Activated CD4-positive, alpha-beta T cell treated with anti-CD3 and anti-CD28 coated beads for 24 hours (primary cell): ENCODE data around the gene MYO18B.

ENCODE experiments used
- DNase-seq, 2 donors: peaks; one replicate each; pipeline ENCODE4 v3.0.0-alpha.2; 2020; ENCODE audit warnings: low read depth in 2 of 2

MYO18B gene

GRCh38 chr22:25749420-25750169 is 7.6 kb downstream of the MYO18B start:
- DNase-seq = no peak

GRCh38 chr22:25750569-25751173 is 8.7 kb downstream of the MYO18B start:
- DNase-seq = no peak

DNA sequence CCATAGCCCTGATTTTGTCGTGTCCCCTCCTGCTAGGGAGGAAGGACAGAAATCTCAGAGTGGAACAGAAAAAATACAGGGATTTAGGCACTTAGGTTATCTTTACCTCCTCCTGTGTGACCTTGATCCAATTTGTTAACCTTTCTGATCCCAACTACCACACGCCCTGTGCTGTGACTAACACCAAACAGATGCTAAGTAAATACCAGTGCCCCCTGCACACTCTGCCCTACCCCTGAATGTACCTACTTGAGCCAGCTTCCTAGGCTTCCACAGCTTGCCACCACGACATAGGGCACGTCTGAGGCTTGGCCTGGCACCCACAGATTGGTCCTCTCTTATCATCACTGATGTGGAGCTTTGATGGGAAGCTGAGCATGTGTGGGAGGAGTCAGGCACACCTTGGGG is 9.2 kb downstream of the MYO18B start:
- no peak for DNase-seq

DNA sequence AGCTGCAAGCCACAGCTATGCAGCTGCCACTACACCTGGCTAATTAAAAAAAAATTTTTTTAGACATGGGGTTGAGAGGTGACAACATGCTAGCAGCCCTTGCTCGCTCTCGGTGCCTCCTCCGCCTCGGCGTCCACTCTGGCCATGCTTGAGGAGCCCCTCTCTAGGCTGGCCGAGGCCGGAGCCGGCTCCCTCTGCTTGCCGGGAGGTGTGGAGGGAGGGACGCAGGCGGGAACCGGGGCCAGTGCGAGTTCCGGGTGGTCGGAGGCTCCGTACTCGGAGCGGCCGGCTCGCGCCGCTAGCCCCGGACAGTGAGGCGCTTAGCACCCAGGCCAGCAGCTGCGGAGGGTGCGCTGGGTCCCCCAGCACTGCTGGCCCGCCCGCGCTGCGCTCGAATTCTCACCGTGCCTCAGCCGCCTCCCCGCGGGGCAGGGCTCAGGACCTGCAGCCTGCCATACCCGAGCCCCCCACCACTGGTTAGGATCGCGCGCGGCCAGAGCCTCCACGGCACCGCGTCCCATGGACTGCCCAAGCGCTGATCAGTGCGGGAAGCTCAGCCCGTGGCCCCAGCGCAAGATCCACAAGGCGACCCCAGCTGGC is 10.7 kb downstream of the MYO18B start:
- DNase-seq = no peak

- DNase-seq = no peak
Observed at GRCh38 chr22:25753252-25753651, 11.3 kb downstream of the MYO18B start.

- no peak for DNase-seq
Observed at GRCh38 chr22:25754527-25755202, 12.7 kb downstream of the MYO18B start.

DNA sequence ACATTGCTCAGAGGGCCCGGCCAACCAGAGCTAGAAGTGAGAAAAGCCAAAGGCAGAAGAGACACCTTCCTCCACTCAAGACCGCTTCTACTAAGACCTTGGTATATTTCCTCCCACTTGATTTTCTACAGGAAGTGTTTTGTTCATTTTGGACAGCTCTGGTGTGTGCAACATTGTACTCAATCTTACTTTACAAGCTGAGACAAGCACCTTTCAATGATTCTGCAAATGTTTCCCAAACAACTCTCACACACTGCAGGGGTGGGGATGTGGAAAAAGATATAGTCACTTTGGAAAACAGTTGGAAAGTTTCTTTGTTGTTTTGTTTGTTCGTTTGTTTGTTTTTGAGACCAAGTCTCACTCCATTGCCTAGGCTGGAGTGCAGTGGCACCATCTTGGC is 15.7 kb downstream of the MYO18B start:
- DNase-seq = no peak

DNA sequence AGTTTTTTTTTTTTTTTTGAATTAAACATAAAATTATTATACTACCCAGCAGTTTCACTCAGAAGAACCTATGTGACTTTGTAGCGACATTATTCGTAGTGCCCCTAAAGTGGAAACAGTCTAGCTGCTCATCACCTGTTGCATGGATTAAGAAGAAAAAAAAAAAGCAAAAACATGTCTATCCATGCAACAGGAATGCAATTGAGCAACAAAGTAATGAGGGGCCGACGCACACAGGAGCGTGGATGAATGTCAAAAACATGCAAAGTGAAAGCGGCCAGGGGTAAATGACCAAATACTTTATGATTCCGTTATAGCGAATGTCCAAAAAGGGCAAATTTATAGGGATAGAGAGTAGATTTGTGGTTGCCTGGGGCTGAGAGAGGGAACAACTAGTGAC is 16.3 kb downstream of the MYO18B start:
- DNase-seq = no peak

DNA sequence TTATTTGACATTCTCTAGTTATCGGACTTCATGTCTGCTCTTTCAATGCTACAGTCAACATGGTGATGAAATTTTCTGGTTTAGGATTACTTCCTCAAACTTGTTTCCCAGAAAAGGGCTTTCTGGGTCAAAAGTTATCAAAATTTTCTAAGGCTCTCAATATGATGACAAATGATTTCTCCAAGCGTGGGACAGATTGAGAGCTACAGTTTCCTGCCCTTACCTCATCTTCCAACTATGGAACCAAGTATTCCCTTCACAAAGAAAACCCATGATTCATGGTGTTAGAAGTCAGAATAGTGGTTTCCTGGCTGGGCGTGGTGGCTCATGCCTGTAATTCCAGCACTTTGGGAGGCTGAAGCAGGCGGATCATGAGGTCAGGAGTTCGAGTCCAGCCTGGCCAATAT is 17.8 kb downstream of the MYO18B start:
- no peak for DNase-seq

GRCh38 chr22:25760294-25760693 is 18.3 kb downstream of the MYO18B start:
- DNase-seq = no peak

DNA sequence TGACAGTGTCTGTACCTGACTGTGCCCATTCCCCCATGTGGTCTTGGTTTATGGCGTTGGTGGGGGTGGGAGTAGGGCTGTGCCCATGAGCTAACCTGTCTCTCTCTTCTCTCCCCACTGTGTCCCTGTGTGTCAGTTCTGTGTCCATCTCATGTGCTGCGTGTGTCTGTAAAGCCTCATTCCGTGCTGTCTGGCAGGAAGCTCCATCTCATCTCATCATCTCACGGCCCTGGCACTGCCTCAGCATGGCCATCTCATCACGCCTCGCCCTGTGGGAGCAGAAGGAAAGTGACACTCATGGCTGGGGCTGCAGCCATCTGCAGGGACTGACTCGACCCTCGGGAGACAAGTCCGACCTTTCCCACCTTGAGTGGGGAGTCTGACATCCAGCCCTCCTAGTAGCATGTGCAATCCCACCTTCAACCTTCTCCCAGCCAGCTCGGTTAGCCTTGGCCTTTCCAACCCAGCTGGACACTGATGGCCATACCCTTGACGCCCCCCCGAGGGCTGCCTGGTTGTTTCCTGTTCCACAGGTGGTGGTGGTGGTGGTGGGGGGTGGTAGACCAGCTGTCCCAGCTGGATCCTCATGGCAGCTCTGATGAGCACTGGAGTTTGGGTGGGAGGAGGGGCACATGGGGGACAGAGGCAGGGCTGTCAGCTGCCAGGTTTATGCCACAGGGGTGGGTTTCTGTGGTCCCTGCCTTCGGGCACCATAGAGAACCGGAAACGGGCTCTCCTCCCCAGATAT is 19.0 kb downstream of the MYO18B start:
- DNase-seq = no peak

- no peak for DNase-seq
Observed at GRCh38 chr22:25762147-25762546, 20.2 kb downstream of the MYO18B start.

- DNase-seq = no peak
Observed at GRCh38 chr22:25763239-25763777, 21.3 kb downstream of the MYO18B start.

- DNase-seq = no peak
Observed at GRCh38 chr22:25764270-25765015, 22.5 kb downstream of the MYO18B start.

DNA sequence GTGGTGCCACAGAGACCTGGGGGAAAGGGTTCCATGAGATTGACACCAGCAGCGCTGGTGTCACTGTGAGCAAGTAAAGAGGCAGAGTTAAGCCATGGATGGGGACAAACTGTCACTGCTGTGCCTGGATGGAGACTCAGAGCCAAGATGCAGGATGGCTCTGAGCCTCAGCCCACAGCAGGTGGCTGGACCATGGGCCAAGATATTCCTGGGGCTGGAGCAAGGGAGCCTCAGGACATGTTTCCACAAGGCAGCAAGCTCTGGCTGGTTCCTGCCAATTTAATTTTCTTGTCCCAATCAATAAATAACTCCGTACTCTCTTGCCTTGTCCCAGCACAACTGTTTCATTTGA is 23.0 kb downstream of the MYO18B start:
- no peak for DNase-seq

DNA sequence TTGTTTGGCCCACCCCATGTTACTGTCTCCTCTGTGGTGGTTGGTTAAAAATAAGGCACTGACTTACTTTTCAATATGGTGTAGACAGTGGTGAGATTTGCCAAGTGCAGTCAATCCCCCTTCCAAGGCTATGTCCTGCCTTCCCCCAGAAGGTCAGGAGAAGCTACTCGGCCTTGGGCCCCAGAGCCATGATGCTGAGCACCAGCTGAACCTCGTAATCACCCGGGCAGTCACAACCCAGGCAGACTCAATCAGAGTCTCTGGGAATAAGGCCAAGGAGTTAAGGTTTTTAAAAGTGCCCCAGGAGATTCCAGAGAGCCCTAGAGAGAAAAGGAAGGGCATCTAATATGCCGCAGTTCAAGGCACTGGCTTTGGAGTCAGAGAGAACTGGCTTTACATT is 23.8 kb downstream of the MYO18B start:
- no peak for DNase-seq

DNA sequence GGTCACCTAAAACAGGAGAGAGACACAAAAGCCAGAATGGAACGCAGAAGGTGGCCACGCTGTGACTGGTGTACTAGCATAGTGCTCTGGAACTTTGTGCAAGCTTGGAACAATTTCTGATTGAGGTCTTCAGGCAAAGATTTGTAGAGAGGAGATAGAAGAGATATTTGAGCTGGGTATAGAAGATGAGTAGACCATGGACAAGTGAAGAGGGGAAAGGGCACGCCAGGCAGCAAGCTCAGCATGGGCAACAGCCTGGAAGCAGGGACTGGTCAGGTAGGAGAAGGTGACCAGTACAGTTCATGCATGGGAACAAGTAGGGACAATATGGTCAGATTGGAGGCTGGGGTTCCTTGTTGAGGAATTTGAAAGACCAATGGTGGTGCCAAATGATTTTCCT is 24.4 kb downstream of the MYO18B start:
- DNase-seq = no peak

GRCh38 chr22:25770333-25770732 is 28.3 kb downstream of the MYO18B start:
- no peak for DNase-seq

GRCh38 chr22:25772288-25772687 is 30.3 kb downstream of the MYO18B start:
- DNase-seq = no peak

DNA sequence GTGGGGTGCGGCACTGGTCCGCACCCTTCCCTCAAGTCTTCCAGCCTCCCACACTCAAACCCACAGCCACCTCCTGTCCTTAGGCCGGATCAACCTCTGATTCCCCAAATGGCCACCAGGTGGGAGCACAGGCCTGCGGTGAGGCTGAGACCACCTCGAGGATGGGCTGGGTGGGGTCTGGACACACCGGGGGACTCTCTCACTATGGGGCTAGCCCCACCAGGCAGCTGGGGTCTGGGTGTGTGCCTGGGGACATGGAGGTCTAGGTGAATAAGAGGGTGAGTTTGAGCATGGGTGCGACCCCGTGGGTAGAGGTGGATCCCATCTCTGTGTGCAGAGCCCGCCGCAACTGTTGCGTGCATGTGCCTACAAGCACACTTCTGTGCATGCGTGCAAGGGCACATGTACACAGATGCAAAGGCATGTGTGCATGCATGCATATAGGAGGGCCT is 32.6 kb downstream of the MYO18B start:
- no peak for DNase-seq

- DNase-seq = no peak
Observed at GRCh38 chr22:25775531-25775930, 33.5 kb downstream of the MYO18B start.
